Left renal pelvis (tissue), 4 donors: ENCODE data around the gene INKA2. TPM values are rescaled to one million over a fixed set of nuclear protein-coding genes. Genes with fewer than 3 reads are reported as not detected.

ENCODE experiments used
- DNase-seq, 4 donors: peaks; one replicate each; pipeline ENCODE4 v3.0.0-alpha.2; 2013; ENCODE audit warnings: low read depth in 4 of 4, low spot score in 3 of 4
- polyA plus RNA-seq, 4 donors: library from polyadenylated mRNA; unstranded; fragments of 120-200 nt; gene quantifications; one replicate each; pipeline ENCODE4 v1.2.1, GENCODE V29; 2013; ENCODE audit not compliant: insufficient read length in 4 of 4

Gene INKA2
- polyA plus RNA-seq, 4 donors: 1.5 to 3.0 (median 2.6) TPM

GRCh38 chr1:111734426-111734825, 4.8 kb downstream of the INKA2 start:
- DNase-seq: no peak

- no peak for DNase-seq
Measured at GRCh38 chr1:111733992-111734341, 5.2 kb downstream of the INKA2 start.

DNA sequence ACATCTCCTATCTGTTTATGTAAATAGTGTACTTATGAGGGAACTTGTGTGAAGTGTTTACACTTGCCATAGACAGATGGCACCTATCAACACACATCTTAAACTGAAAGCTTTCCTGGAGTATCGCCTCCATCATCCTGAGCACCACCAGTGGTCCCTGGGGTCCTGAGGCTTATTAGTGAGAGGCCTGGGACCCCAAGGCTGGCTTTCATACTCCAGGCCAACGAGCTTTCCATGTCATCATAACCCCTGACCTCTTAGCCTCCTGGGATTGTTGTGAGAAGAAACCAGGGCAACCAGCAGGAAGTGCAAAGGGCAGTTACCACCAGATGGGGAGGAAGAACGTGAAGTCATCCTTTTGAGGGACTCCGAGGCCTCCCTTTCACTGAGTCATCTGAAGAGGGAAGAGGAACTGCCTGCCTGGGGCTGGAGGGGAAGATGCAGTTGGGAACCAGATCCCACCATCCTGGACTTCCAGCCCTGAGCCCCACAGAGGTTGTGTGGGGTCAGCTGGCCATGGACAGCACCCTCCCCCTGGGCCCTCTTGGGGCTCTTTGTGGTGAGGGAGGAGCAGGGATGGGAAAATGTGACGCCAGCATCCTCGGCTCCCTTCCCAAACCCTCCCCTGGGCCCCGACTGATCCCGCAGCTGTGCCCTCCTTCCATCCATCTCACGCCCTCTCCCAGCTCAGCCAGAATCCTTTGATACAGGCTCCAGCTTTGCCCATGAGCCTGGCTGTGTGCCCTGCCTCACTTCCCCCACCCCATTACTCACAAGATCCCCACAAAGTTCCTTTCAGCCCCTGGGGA, 5.8 kb downstream of the INKA2 start:
- no peak for DNase-seq

DNA sequence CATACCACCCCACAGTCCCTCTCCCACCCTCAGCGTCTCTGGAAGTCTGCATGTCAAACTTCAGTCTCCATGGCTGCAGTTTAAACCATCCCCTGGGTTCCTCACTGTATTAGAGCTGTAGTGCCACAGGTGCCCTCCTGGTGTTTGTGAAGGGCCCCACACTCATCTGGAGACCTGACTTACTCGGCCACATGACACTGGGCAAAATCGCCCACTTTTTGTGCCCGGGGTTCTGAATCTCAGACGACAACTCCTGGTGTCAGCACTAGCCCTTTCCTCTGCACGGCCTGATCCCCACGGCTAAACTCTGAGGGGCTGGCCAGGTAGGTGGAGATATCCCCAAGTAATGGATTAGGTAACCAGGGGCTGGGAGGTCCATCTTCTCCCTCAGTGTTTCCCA, 6.5 kb downstream of the INKA2 start:
- DNase-seq: no peak

GRCh38 chr1:111731956-111732355, 7.2 kb downstream of the INKA2 start:
- DNase-seq: no peak

GRCh38 chr1:111730706-111731105, 8.5 kb downstream of the INKA2 start:
- no peak for DNase-seq

GRCh38 chr1:111729946-111730681, 9.1 kb downstream of the INKA2 start:
- no peak for DNase-seq

DNA sequence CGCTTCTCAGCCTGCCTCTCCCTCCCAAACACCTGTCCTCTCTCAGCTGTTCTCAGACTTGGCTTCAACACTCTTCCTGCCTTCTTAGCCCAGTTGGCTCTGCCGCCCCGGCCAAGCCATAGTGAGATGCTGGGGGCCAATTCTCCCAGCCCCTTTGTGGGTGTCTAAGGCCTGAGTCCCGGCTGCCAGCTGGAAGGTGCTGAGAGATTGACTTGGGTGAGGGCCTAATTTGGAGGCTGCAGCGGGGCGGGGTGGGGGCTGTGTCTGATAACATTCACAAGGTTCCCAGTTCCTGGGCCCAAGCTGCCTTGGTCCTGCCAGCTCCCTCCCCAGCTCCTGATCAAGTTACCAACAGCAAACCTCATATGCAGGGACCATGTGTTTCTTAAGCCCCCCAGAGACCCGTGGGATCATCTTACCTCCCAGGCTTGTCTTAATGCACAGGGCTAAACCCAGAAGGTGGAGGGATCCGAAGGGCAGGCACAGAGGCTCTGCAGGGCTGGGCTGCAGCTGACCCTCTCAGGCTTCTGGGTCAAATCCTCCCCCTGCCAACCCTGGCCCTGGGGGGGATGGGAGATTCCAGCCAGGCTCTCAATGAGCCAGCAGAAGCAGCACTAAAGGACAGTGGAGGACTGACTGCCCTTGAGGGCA, 9.8 kb downstream of the INKA2 start:
- no peak for DNase-seq

DNA sequence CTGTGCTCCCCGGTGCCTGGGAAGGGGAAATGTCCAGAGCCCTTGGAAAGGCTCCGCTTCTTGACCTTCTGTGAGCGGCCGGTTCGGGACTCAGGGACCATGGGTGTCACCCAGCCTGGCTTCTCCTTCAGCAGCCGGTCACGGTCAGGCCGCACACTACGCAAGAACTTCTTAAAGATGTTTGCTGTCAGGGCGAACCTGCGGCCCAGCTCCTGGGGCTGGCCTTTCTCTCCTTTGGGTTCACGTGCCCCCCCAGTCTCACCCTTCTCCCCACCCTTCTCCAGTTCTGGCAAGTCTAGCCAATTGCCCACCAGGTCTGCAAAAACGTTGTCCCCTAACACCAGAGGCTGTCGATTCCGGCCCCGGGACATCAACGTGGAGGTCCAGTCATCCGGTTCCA, 12.1 kb downstream of the INKA2 start:
- no peak for DNase-seq

- no peak for DNase-seq
Measured at GRCh38 chr1:111725192-111725591, 14.0 kb downstream of the INKA2 start.

- no peak for DNase-seq
Measured at GRCh38 chr1:111723871-111724270, 15.3 kb downstream of the INKA2 start.

GRCh38 chr1:111723091-111723806, 15.9 kb downstream of the INKA2 start:
- no peak for DNase-seq

DNA sequence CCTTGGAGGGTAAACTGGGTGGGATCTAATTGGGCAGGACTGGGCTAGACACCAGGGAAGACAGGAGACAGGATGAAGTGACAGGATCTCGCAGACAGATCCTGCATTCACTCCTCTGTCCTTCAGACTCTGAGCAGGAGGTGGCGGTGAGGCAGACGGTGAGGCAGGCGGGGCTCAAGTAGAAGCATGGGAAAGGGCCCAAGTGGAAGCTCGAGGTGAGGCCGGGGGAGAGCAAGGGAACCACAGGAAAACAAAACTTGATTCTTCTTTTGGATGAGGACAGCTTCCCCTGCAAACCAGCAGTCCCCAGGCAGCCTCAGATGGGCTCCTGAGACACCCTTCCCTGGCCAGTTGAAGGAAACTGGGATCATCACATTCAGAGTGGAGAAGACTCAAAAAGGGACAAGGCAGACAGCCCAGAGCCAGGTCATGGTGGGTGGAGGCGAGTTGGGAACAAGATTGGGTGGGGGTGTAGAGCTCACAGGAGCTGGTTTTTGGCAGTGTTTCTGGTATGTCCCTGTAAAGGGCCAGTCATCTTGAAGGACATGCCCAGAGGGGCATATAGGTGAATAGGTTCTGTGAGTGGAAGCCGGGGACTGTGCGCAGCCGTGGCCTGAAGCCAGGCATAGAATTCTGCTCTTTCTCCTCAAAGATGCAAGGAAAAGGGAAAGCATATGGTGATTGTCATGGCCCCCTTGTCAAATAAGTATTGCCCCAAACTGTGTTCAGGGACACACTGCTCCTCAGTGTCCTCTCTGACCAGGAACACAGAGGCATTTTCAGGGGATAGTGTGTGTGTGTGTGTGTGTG, 18.0 kb downstream of the INKA2 start:
- no peak for DNase-seq

DNA sequence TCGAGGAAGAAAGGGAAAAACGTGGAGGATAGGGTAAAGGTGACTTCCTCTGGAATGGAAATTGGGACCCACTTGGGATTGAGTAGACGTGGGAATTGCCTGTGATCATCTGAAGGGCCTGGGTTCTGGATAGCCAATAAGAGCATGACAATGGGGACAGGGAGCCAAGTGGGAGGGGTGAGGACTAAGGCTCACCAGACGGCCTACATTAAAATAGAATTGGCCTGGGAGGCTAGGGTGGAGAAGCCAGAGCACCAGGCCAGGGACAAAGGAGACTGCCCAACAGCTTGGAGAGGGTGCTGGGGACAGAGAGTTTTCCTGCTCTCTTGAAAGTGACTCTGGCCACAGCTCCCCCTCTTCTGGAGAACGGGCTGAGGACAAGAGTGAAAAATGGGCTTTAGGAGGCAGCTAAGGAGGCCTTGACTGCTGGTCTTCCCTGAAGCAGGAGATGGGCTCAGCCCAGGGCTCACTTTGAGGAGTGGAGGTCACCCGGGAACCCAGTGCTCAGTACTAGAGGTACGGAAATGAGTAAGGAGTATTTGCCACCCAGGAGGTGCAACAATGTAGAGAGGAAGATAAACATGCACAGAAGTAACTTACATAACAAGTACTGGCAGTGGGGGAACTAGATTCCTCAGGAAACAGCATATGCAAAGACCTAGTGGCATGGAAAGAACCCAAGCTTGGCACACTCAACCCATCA, 18.8 kb downstream of the INKA2 start:
- DNase-seq: no peak

DNA sequence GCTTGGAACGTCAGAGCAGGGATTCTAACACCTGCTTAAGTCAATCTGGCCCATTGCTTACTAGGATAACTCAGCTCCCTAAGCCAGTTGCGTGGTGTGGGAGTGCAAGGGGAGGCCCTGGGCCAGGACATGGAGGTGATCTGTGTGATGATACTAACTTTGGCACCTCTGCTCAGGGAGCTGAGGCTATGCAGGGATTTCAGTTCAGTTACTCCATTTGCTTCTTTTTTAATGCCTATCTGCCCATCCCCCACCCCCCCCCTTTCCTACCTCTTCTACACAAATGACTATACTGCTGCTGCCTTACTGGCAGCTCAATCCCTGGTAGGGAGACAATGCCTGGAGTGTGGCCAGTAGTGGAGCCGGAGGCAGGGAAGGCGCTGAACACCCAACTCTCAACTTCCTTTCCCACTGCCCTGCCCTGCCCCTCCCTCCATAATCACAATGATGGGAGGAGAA, 19.5 kb downstream of the INKA2 start:
- DNase-seq: no peak

GRCh38 chr1:111719135-111719534, 20.1 kb downstream of the INKA2 start:
- no peak for DNase-seq

DNA sequence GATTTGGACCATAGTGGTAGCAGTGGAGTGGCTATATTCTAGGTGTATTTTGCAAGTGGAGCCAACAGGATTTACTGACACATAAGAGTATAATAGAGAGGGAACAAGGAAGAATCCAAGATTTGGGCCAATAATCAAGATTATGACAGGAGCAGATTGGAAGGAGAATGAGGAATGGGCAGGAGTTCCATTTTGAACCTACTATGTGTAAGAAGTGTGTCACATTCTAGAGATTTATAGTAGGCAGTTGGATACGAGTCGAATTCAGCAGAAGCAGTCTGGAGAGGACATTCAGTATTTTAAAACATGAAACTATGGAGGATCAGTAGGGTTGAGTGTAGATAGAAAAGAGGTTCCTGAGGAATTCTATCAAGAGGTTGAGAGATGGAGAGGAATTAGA, 21.7 kb downstream of the INKA2 start:
- DNase-seq: no peak

DNA sequence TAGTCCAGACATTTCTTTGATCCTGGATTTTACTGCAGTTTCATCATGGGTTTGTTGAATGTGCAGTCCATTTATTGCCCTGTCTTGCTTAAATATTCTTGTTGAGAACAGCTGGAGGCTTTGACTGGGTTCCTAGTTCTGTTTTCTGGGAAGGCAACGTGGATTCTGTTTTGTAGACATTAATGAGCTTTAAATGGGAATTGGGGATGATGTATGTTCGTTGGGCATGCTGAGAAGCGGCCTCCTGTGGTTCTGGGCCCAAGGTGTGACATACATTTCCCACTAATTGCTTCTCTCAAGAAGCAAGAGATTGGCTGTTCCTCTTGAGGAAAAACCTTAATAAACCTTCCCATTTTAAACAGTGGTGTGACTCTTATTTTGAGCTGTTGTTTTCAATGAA, 22.9 kb downstream of the INKA2 start:
- DNase-seq: no peak

DNA sequence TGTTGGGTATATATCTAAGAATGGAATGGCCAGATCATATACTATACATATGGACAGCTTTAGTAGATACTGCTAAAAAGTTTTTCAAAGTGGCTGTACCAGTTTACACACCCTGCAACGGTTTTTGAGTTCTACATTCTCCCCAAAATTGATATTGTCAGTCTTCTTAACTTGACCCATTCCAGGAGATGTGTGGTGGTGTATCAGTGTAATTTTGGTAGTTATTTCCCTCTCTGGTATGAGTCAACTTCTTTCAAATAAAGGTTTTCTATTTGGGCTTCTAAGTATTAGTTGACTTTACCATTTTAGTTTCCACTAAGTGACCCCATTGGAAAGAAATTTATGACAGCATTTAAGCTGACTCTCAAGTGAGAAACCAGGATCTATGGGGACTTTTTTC, 29.2 kb downstream of the INKA2 start:
- no peak for DNase-seq

GRCh38 chr1:111707906-111708305, 31.3 kb downstream of the INKA2 start:
- DNase-seq: no peak
